ENCODE measurements around the gene MUC4. TPM values are rescaled to one million over a fixed set of nuclear protein-coding genes. Genes with fewer than 3 reads are reported as not detected.
"Not testable (repeated sequence)": the region's sequence is repeated elsewhere in the genome, so short reads cannot be mapped to it uniquely, and the experiment has no call there.

MUC4 gene
- total and polyA plus RNA-seq, 10 of the 15 experiments (the other 5 are each of a cell fraction or from before 2014, with no cell fraction given), result 0.02 to 0.46 (median 0.27) TPM; not detected in 4

- in situ Hi-C loops (cut with MboI); H4K20me1 ChIP-seq (ENCODE audit: control insufficient read depth, insufficient read depth); H2AFZ ChIP-seq (ENCODE audit: control insufficient read depth, low read depth, low read length); H3K4me2 ChIP-seq (ENCODE audit: control insufficient read depth, insufficient read depth); H3K79me2 ChIP-seq (ENCODE audit: control insufficient read depth, insufficient read depth, low read length); H3K27ac ChIP-seq (ENCODE audit: control insufficient read depth, insufficient read depth); H3K36me3 ChIP-seq (ENCODE audit: control insufficient read depth in 2 of 2, insufficient read depth in 2 of 2, low read length in 1 of 2); CTCF ChIA-PET; SMC1A ChIA-PET (ENCODE audit: uncharacterized antibody, unreplicated experiment); BruUV-seq (replicated peaks); FAIRE-seq; intact Hi-C loops (cut with micrococcal nuclease; ENCODE audit: unreplicated experiment); H3K9ac ChIP-seq (ENCODE audit: control insufficient read depth, insufficient read depth, low read length); H3K9me3 ChIP-seq (replicated peaks; ENCODE audit: control insufficient read depth, insufficient read depth, low read length); H3K27me3 ChIP-seq (replicated peaks in 1 of 2; ENCODE audit: control insufficient read depth in 2 of 2, insufficient read depth in 2 of 2, low read length in 1 of 2); ATAC-seq; H3K4me1 ChIP-seq (ENCODE audit: control insufficient read depth, insufficient read depth, low read length); H3K4me3 ChIP-seq; DNase-seq (ENCODE audit: low read depth, low spot score); POLR2A ChIA-PET; RAD21 ChIA-PET (ENCODE audit: unreplicated experiment): not testable (repeated sequence)
- 61% methylated on average over 6 of the region's 6 CpGs for WGBS (ENCODE audit: insufficient coverage, insufficient replicate concordance, low lambda C conversion rate, missing lambda C conversion rate)
Measured at GRCh38 chr3:195710126-195710905, 101.4 kb downstream of the MUC4 start.

DNA sequence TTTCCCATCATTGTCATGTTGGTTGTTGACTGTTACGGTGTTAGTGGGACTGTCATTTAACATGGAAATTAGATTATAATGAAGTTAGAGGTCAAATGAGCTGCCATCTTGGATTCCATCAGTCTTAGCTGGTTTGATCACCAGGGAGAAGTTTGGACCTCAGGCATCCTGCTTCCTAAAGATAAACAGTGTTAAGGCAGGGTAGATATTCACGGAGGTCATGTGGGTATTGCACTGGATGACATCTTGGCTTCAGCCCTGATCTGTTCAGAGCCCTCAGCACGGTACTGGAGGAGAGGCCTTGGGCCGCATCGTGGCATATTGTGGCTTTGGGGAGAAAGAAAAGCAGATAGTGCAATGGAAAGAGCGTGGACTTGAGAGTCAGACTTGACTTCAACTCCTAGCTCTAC, 102.0 kb downstream of the MUC4 start:
- no peak overlapping the region for H3K4me2 ChIP-seq (ENCODE audit: control insufficient read depth, insufficient read depth)
- no peaks in the 10 kb centered on the region for H3K36me3 ChIP-seq (ENCODE audit: control insufficient read depth in 2 of 2, insufficient read depth in 2 of 2, low read length in 1 of 2)
- no peaks in the 10 kb centered on the region for H4K20me1 ChIP-seq (ENCODE audit: control insufficient read depth, insufficient read depth)
- no TSS peak for BruUV-seq (replicated peaks)
- H3K4me1 ChIP-seq (ENCODE audit: control insufficient read depth, insufficient read depth, low read length), result 0 out of 2 replicates have a peak, but pooled peaks cover 4% of the 10 kb centered on the region
- H2AFZ ChIP-seq (ENCODE audit: control insufficient read depth, low read depth, low read length), result no peak overlapping the region
- in situ Hi-C loops (cut with MboI), result no loop called here
- no peak overlapping the region for H3K4me3 ChIP-seq
- H3K27ac ChIP-seq (ENCODE audit: control insufficient read depth, insufficient read depth), result no peak overlapping the region
- H3K79me2 ChIP-seq (ENCODE audit: control insufficient read depth, insufficient read depth, low read length), result no peaks in the 10 kb centered on the region
- 86% methylated on average over 6 of the region's 6 CpGs for WGBS (ENCODE audit: insufficient coverage, insufficient replicate concordance, low lambda C conversion rate, missing lambda C conversion rate)
- ChIA-PET SMC1A (ENCODE audit: uncharacterized antibody, unreplicated experiment) (no interaction called here), RAD21 (ENCODE audit: unreplicated experiment) (no interaction called here), CTCF (no interaction called here), POLR2A (no interaction called here)
- ATAC-seq, result no peak
- TF ChIP-seq EP300 (IDR thresholded peaks at IDR 0.05; ENCODE audit: borderline replicate concordance in 1 of 2, control insufficient read depth in 1 of 2, low read depth in 2 of 2, low read length in 2 of 2) (no peak), ATF7 (IDR thresholded peaks at IDR 0.05; ENCODE audit: low read depth) (no peak), SIX5 (IDR thresholded peaks at IDR 0.05; ENCODE audit: low read depth, low read length, severe bottlenecking) (no peak)
- H3K9ac ChIP-seq (ENCODE audit: control insufficient read depth, insufficient read depth, low read length), result no peak overlapping the region
- H3K9me3 ChIP-seq (replicated peaks; ENCODE audit: control insufficient read depth, insufficient read depth, low read length), result no peaks in the 10 kb centered on the region
- no peaks in the 10 kb centered on the region for H3K27me3 ChIP-seq (replicated peaks in 1 of 2; ENCODE audit: control insufficient read depth in 2 of 2, insufficient read depth in 2 of 2, low read length in 1 of 2)
- no peak for FAIRE-seq
- no peak for DNase-seq (ENCODE audit: low read depth, low spot score)
- intact Hi-C loops (cut with micrococcal nuclease; ENCODE audit: unreplicated experiment), result no loop called here

Measured in GM12878 (cell line).